Sigmoid colon (tissue), 7 donors: ENCODE results near the gene SPAG4. TPM values are rescaled to one million over a fixed set of nuclear protein-coding genes. Genes with fewer than 3 reads are reported as not detected.

Experiments used
- DNase-seq: peaks from one replicate; pipeline ENCODE4 v3.0.0-alpha.2; 2019
- H3K27ac ChIP-seq, 4 donors: fragments of 200-600 bp; sonication (generic); one replicate each; pipeline ENCODE4 v1.5.1; 2016 to 2019; ENCODE audit warnings: mild to moderate bottlenecking in 1 of 4
- H3K27me3 ChIP-seq, 3 donors: fragments of 200-600 bp; sonication (generic); one replicate each; pipeline ENCODE4 v1.5.1; 2019; ENCODE audit warnings: mild to moderate bottlenecking in 1 of 3
- H3K36me3 ChIP-seq, 4 donors: fragments of 200-600 bp; sonication (generic); one replicate each; pipeline ENCODE4 v1.5.1; 2016 to 2019
- H3K4me1 ChIP-seq, 4 donors: fragments of 200-600 bp; sonication (generic); one replicate each; pipeline ENCODE4 v1.5.1; 2017 to 2019
- H3K4me3 ChIP-seq, 4 donors: fragments of 200-600 bp; sonication (generic); one replicate each; pipeline ENCODE4 v1.5.1; 2017 to 2019; ENCODE audit warnings: mild to moderate bottlenecking in 2 of 4, moderate library complexity in 1 of 4
- H3K9me3 ChIP-seq, 4 donors: fragments of 200-600 bp in 3 of 4; sonication (generic) in 3 of 4; one replicate each; pipeline versions ENCODE4 v1.5.1 to v1.6.1; 2013 to 2019
- CTCF ChIP-seq, 4 experiments: fragments of 450-650 bp in 3 of 4; fragments of 200-600 bp in 1 of 4; IDR thresholded peaks; one replicate each; pipeline ENCODE4 v1.5.1; 2016 to 2019; ENCODE audit warnings: antibody characterized with exemption in 4 of 4, mild to moderate bottlenecking in 3 of 4, moderate library complexity in 2 of 4
- EP300 ChIP-seq, 4 donors: sonication (generic); formaldehyde crosslinking; IDR thresholded peaks; one replicate each; pipeline ENCODE4 v1.6.1; 2017; ENCODE audit warnings: antibody characterized with exemption in 4 of 4
- POLR2A ChIP-seq, 2 donors: fragments of 450-650 bp; IDR thresholded peaks; one replicate each; pipeline ENCODE4 v1.6.1; 2016; ENCODE audit warnings: antibody characterized with exemption in 2 of 2, mild to moderate bottlenecking in 2 of 2, moderate library complexity in 2 of 2
- POLR2AphosphoS5 ChIP-seq, 4 donors: sonication (generic); formaldehyde crosslinking; IDR thresholded peaks; one replicate each; pipeline ENCODE4 v1.6.1; 2017; ENCODE audit warnings: antibody characterized with exemption in 4 of 4
- WGBS, 2 donors: extraction: QIAGEN DNeasy Blood & Tissue Kit; methylation state at CpG; one replicate each; pipeline ENCODE4 v1.1.7; 2013; 5-methylcytosine and 5-hydroxymethylcytosine counted together
- intact Hi-C: fragments of 100-400 bp; cut with DNase I; formaldehyde crosslinking; loops from one replicate; pipeline ENCODE4 v1.15.1; 2023
- polyA plus RNA-seq, 3 donors: library from polyadenylated mRNA; stranded (reverse); fragments of 200-250 nt; gene quantifications; one replicate each; pipeline ENCODE4 v1.2.3, GENCODE V29; 2013
- total RNA-seq, 4 donors: library from RNA; depleted of rRNA; stranded (reverse); fragments of >200 nt; gene quantifications; one replicate each; pipeline ENCODE4 v1.1.0, GENCODE V29; 2016
- donor health status: healthy with polysubstance abuse.
- donor health status: Bipolar disorder and iron deficiency.
- donor health status: healthy.

The SPAG4 gene
- total and polyA plus RNA-seq, 7 donors = 3.3 to 10.5 (median 4.1) TPM; not detected in 1

- H3K9me3 ChIP-seq = no peaks in the 10 kb centered on the region
- no peaks in the 10 kb centered on the region for H3K4me1 ChIP-seq
- no peak overlapping the region for H3K27ac ChIP-seq
- H3K36me3 ChIP-seq = peaks cover 19 to 78% (median 51%) of the 10 kb centered on the region in 4 donors
- WGBS, 2 donors = 93 to 96% methylated on average over 13 of the region's 13 CpGs
- H3K4me3 ChIP-seq = no peak overlapping the region
- intact Hi-C loops = no loop called here
- DNase-seq = no peak
- no peak for TF ChIP-seq EP300 (IDR thresholded peaks at IDR 0.05)
- TF ChIP-seq CTCF (IDR thresholded peaks at IDR 0.05) = no peak
- TF ChIP-seq POLR2AphosphoS5 (IDR thresholded peaks at IDR 0.05) = no peak
- TF ChIP-seq POLR2A (IDR thresholded peaks at IDR 0.05) = no peak
- no peaks in the 10 kb centered on the region for H3K27me3 ChIP-seq
Observed at GRCh38 chr20:35626386-35627001, 10.9 kb downstream of the SPAG4 start.

- no peak for TF ChIP-seq POLR2A (IDR thresholded peaks at IDR 0.05)
- no peak for TF ChIP-seq POLR2AphosphoS5 (IDR thresholded peaks at IDR 0.05)
- no peak for TF ChIP-seq CTCF (IDR thresholded peaks at IDR 0.05)
- no peak for TF ChIP-seq EP300 (IDR thresholded peaks at IDR 0.05)
- H3K27ac ChIP-seq = no peak overlapping the region
- H3K27me3 ChIP-seq = no peaks in the 10 kb centered on the region
- peaks cover 19 to 79% (median 55%) of the 10 kb centered on the region in 4 donors for H3K36me3 ChIP-seq
- DNase-seq = no peak
- intact Hi-C loops = no loop called here
- 97% methylated on average over 8 of the region's 8 CpGs for WGBS, 2 donors
- H3K4me3 ChIP-seq = no peak overlapping the region
- H3K4me1 ChIP-seq = no peaks in the 10 kb centered on the region
- H3K9me3 ChIP-seq = no peaks in the 10 kb centered on the region
Observed at GRCh38 chr20:35627121-35627520, 11.5 kb downstream of the SPAG4 start.

GRCh38 chr20:35629427-35630145 is 14.0 kb downstream of the SPAG4 start:
- TF ChIP-seq POLR2AphosphoS5 (IDR thresholded peaks at IDR 0.05) = no peak
- no peak for TF ChIP-seq EP300 (IDR thresholded peaks at IDR 0.05)
- no peak for TF ChIP-seq CTCF (IDR thresholded peaks at IDR 0.05)
- H3K9me3 ChIP-seq = no peaks in the 10 kb centered on the region
- peaks cover 19 to 77% (median 56%) of the 10 kb centered on the region in 4 donors for H3K36me3 ChIP-seq
- no peaks in the 10 kb centered on the region for H3K4me1 ChIP-seq
- intact Hi-C loops = no loop called here
- WGBS, 2 donors = 96 to 98% methylated on average over 12 of the region's 12 CpGs
- H3K27me3 ChIP-seq = no peaks in the 10 kb centered on the region
- DNase-seq = no peak
- H3K4me3 ChIP-seq = no peak overlapping the region
- no peak overlapping the region for H3K27ac ChIP-seq

DNA sequence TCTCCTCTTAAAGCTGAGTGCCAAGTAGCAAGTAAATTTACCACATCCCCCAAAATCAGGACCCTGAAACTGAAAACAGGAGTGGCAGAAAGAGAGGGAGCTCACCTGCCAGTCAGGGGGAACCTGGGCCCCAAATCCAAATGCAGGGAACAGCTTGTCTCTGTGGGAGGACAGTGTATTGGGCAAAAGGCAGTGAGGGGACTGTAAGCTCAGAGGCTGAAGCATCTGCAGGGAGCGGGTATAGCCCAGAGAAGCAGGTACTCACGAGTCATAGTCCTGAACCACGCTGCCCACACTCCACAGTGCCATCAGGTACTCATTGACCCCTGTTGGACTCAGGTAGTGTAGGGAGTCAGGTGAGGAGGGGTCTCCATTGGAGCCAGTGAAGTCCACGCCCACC is 15.0 kb downstream of the SPAG4 start:
- TF ChIP-seq POLR2A (IDR thresholded peaks at IDR 0.05) (no peak), POLR2AphosphoS5 (IDR thresholded peaks at IDR 0.05) (no peak), EP300 (IDR thresholded peaks at IDR 0.05) (no peak), CTCF (IDR thresholded peaks at IDR 0.05) (no peak)
- 97% methylated on average over 4 of the region's 4 CpGs for WGBS, 2 donors
- H3K36me3 ChIP-seq = peaks cover 17 to 67% (median 49%) of the 10 kb centered on the region in 4 donors
- no peaks in the 10 kb centered on the region for H3K27me3 ChIP-seq
- DNase-seq = peak; percentile 51
- H3K27ac ChIP-seq = no peak overlapping the region
- peaks cover 0 to 4% (median under 1%) of the 10 kb centered on the region in 4 donors for H3K4me1 ChIP-seq
- intact Hi-C loops = no loop called here
- no peak overlapping the region for H3K4me3 ChIP-seq
- H3K9me3 ChIP-seq = no peaks in the 10 kb centered on the region
